RWPE1 (cell line): ENCODE results near the gene AP3B2.

Experiments
- CTCF ChIA-PET: fragments of 350-600 bp; sonication (Branson Sonifier 250); formaldehyde crosslinking; extraction: SDS; loops from one replicate; lab custom pipeline; 2021; lab: Yijun Ruan, JAX
- POLR2A ChIA-PET: fragments of 400-600 bp; formaldehyde crosslinking; extraction: SDS; loops from one replicate; lab custom pipeline; 2020; ENCODE audit warnings: antibody characterized with exemption; ENCODE audit not compliant: low non-redundant PET; lab: Yijun Ruan, JAX
- DNase-seq: peaks from one replicate; pipeline ENCODE4 v3.0.0; 2012; ENCODE audit warnings: low spot score
- H3K27ac ChIP-seq: fragments of 450-650 bp; 2 replicates; pipeline ENCODE4 v1.5.1; 2017
- CTCF ChIP-seq: fragments of 450-650 bp; conservative IDR thresholded peaks from 2 replicates; pipeline ENCODE4 v1.5.1; 2017; ENCODE audit warnings: low read depth, mild to moderate bottlenecking

Gene AP3B2

GRCh38 chr15:82709421-82710207, at the start of gene AP3B2:
AP3B2 (minus strand) TSS chr15:82709875; CDS start chr15:82709706, 169 bp downstream.
- ChIA-PET POLR2A (no interaction called here), CTCF (no interaction called here)
- TF ChIP-seq CTCF, result no peak
- peak within 1 kb of the TSS; percentile 82 for H3K27ac ChIP-seq
- peak; percentile 88 for DNase-seq

GRCh38 chr15:82751308-82751707, 41.6 kb upstream of the AP3B2 start:
- no peak for DNase-seq
- ChIA-PET POLR2A (interaction anchor here (1.6 kb wide), 1 partner anchor 10 kb away, joined by 5 read pairs; no protein-coding TSS in a partner anchor), CTCF (interaction anchor here (2.1 kb wide), 1 partner anchor 17 kb away, joined by 9 read pairs; no protein-coding TSS in a partner anchor)
- TF ChIP-seq CTCF, result no peak
- no peak overlapping the region for H3K27ac ChIP-seq

GRCh38 chr15:82750831-82751180, 41.1 kb upstream of the AP3B2 start:
- H3K27ac ChIP-seq, result peak overlapping the region; percentile 84
- ChIA-PET CTCF (no interaction called here), POLR2A (interaction anchor here (0.6 to 1.7 kb wide), 6 partner anchors 9 to 249 kb away, joined by 3 to 5 read pairs (median 4); partner anchors contain the start of gene RPS17)
- peak; percentile 42 for DNase-seq
- no peak for TF ChIP-seq CTCF

GRCh38 chr15:82749951-82750830, 40.5 kb upstream of the AP3B2 start:
- TF ChIP-seq CTCF, result no peak
- POLR2A ChIA-PET, result interaction anchor here (0.6 to 1.7 kb wide), 6 partner anchors 9 to 249 kb away, joined by 3 to 5 read pairs (median 4); partner anchors contain the start of gene RPS17
- peak overlapping the region; percentile 84 for H3K27ac ChIP-seq
- CTCF ChIA-PET, result interaction anchor here (0.7 kb wide), 1 partner anchor 10 kb away, joined by 5 read pairs; no protein-coding TSS in a partner anchor
- peak; percentile 92 for DNase-seq

GRCh38 chr15:82748315-82748714, 38.6 kb upstream of the AP3B2 start:
- H3K27ac ChIP-seq, result no peak overlapping the region
- CTCF ChIA-PET, result no interaction called here
- TF ChIP-seq CTCF, result no peak
- DNase-seq, result no peak
- POLR2A ChIA-PET, result no interaction called here

GRCh38 chr15:82743810-82744209, 34.1 kb upstream of the AP3B2 start:
- peak overlapping the region; percentile 86; the same call in 1 of the 2 replicates for H3K27ac ChIP-seq
- ChIA-PET CTCF (interaction anchor here (0.6 to 0.7 kb wide), 2 partner anchors 16 to 166 kb away, joined by 3 to 6 read pairs; no protein-coding TSS in a partner anchor), POLR2A (no interaction called here)
- no peak for TF ChIP-seq CTCF
- DNase-seq, result no peak
